ENCODE data around the gene TOR1A.
A peak's percentile ranks its signal among the peaks of the same experiment; 100 is the strongest.
"Not testable (repeated sequence)": the region's sequence is repeated elsewhere in the genome, so short reads cannot be mapped to it uniquely, and the experiment has no call there.

The TOR1A gene

DNA sequence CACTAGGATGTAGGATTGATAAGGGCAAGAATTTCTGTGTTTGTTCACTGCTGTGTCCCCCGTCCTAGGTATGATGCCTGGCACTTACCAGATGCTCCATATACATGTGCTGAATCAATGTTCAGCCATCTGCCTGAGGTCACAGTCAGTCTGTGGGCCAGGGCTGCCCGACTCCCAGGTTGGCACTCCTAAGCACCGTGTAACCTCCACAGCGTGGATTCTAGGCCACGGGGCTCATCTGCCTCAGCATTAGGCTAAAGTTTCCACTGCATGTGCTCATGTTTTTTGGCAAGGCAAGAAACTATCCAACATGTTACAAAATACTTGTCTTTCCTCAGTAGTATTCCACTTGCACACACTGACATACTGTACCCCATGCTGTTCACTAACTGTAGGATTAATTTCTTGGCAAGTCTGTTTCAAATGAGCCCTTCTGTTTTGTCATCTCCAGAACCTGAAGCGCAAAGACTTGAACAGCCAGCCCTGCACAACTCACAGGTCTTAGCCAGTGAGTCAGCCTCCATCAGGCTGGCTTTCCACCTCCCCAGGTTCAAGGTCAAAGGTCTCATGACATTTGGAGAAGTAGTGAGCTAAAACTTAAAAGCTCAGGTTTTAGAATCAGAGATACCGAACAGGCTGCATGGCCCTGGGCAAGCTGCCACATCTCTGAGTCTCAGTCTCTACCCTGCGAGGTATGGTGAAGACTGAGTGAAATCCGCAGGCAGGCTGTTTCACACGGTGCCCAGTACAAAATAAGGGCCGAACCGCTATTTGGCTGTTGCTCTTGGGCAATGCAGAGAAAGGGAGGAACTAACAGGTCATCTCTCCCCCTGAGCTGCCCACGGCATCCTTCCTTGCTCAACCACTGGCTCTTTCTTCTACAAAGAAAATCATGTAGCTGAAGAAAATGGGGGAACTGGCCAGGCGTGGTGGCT, 7.2 kb downstream of the TOR1A start:
- no peak for DNase-seq

DNA sequence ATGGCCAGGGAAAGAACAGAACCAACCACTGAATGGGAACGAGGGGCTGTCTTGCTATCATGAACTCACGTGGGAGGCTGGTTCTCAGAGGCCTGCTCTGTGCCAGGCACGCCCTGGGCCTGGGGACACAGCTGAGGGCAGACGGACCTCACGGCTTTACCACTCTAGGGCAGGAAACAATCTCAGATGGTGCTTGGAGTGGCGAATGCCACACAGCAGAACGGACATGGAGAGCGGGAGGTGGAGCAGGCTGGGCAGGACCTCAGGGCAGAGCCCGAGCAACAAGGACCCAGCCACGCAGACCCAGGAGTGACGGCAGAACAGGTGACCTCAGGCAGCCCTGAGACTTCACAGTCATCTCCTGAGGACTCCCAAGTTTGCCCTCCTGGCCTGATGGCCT, 8.7 kb downstream of the TOR1A start:
- DNase-seq = no peak

DNA sequence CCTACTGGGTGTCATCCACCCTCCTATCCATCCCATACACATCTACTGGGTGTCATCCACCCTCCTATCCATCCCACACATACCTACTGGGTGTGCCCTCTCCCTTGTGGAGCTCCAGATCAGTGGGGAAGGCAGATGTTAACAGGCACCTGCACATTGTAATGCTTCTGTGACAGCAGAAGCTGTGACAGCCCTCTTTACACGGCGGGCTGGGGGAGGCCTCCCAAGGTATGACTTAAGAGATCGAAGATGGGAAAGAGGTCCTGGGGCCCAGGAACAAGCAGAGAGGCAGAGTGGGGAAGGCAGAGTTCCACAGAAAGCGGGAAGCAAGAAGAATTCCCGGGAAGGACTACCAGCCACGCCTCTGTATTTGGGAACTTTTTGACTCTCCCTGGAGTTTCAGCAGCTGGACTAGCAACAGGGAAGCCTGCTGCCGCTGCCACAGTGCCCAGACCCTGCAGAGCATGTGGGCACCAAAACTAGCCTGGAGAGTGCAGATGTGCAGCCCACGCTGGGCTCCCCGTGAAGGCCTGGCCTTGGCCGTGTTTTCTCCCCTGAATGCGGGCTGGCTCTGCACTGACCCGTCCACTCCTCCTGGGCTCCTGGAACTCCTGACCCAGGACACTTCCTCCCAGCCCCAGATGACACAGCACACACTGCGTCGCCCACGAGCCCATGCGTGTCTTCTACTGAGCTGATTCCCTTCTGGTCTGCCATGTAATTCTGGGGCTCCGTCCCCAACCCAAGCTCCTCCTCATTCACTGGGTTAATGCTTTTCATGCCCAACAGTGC, 9.3 kb downstream of the TOR1A start:
- no peak for DNase-seq

DNA sequence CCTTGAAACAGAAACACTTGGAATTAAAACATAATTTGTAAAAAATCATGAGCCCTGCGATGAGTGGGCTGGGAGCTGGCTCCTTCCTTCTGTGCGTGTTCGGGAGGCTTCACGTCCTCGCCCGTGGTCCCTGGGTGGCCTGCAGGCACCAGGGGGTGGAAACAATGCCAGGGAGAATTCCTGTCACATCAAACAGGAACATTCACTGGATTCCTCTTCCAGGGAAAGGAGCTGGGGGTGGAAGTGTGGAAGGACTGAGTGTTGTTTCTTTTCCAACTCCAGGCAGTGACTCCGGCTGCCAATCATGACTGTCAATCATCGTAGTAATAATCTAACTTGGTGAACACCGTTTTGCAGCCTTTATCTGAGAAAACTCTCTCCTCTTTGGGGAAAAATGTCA, 10.3 kb downstream of the TOR1A start:
- no peak for DNase-seq

DNA sequence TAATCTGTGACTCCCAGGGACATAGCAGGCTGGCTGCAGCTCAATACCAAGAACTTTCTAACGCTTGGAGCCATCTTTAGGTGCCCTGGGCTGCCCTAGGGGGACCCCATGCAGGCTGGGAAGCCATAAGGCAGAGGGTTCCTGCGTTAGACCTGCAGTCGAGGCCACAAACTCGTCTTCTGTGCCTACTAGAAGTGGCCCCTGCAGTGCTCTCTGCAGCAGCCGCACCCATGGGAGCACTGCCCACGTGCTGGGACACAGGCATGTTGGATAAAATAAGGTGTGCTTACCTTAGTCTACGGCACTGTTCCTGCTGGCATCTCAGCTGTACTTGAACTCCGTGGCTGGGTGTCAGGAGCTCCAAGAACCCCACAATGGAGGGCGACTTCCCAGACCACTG, 11.6 kb downstream of the TOR1A start:
- DNase-seq = no peak

DNA sequence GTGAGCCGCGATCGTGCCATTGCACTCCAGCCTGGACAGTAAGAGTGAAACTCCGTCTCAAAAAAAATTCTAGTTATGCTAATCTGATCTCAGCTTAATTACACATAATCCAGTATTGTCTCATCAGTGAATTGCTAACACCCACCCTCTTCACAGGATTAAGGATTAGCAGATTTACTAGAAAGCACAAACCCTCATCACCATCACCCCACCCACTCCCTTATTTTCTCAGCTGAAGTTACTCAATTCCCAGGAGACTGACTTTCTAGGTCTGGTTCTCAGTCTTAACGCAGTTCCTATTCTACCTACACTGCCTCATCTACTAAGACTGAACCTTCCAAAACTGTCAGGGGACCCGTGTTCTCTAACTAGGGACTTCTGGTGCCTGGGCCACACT, 12.0 kb downstream of the TOR1A start:
- DNase-seq = peak; percentile 18

DNA sequence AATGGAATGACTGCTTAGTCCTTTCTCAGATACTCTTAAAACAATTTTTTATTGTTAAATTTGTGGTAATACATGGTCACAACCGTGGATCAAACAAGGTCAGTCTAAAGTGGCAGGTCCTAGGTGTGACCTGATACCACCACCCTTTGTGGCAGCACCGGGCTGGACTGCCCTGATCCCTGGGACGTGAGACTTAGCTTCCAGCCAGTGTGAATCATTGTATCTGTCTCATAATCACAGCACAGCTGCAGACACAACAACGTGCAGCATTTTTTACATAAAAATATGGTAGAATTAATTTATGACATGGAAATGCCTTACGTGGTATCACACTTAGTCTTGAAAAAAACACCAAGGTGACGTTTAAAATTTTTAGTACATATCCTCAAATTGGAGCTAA, 13.1 kb downstream of the TOR1A start:
- no peak for DNase-seq

DNA sequence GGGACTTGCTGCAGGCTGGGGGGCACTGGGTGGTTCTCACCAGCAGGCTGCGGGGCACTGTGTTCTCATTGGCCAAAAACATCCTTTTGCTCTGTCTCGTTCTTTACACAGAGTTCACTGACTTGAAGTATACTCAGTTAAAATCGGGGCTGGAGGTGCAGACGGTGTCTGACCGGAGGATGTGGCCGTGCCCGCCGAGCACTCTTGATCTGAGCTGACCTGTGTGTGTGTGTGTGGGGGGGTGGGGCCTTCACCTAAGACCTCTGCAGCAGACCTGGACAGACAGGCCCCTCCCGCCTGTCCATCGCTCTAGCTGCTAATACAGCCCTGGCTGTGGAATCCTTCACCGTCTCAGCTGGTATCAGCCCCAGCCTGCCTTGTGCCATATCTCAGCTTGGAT, 13.8 kb downstream of the TOR1A start:
- DNase-seq = no peak

DNA sequence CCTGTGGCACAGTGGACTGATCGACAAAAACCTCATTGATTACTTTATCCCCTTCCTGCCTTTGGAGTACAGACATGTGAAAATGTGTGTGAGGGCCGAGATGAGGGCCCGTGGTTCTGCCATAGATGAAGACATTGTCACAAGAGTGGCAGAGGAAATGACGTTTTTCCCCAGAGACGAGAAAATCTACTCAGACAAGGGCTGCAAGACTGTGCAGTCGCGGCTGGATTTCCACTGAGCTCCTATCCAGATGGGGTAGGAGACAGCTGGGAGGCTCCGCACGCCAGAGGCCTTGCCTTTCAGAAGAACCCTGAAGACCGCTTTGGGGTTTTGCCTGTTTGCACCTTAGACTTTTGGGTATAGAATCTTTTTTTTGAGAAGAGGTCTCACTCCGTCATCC, 14.6 kb downstream of the TOR1A start:
- no peak for DNase-seq

DNA sequence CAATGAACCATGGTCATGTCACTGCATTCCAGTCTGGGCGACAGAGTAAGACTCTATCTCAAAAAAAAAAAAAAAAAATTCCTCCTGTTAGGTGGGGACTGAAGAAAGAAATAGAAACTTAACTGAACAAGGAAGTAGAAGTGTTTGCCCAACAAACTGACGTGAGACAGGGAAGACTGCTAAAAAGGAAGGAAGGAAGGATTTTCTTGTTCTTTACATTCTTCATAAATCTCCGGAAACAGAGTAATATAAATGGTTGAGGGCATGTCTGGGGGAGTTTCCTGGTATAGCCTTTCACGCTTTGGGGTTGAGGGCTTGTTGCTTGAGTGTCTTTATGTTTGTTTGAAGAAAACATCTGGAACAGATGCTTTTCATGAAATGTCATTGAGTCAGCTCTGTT, 17.9 kb downstream of the TOR1A start:
- no peak for DNase-seq

DNA sequence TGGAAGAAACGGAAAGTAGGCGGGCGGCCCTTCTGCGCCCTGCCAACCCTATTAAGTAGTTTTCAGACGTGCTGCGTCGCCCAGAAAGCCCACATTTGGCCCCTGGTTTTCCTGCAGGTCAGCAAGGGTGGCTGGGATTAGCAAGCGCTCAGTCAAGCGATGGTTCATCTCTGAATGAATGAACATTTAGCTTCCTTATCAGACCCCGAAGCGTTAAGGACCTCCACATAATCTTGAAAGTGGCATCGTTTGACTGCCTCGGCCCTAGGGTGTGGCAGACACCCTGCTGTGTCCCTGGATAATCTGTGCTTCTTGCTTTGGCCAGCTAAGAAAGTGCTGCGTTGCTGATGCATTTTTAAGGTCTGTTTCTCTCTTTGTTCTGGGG, 20.3 kb downstream of the TOR1A start:
- no peak for DNase-seq

DNA sequence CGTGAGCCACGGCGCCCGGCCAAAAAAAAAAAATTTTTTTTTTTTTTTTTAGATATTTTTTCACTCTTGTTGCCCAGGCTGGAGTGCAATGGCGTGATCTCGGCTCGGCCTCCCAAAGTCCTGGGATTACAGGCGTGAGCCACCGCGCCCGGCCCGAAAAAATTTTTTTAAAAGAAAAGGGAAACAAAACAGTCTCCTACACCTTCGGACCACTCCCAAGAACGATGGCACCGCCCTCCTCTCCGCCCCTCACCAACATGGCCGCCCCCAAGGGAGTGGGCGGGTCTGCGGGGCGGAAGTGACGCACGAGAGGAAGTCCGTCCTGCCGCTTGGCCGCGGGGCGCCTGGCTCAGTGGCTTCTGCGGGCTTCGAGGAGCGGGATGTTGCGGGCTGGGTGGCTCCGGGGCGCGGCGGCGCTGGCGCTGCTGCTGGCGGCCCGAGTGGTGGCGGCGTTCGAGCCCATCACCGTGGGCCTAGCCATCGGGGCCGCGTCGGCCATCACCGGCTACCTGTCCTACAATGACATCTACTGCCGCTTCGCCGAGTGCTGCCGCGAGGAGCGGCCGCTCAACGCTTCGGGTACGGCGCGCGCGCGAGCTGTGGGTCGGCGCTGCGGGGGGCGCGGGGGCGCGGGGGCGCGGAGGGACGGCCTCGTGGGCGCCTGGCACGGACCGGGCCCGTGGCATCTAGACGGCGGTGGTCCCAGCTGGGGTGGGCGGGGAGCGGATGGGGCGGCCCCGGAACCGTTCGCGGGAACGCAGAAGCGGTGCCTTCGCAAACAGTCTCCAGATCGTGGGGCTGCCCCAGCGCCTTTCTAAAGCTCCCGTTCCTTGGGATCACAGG, 20.9 kb downstream of the TOR1A start, which contains the start of gene TOR1B:
Gene TOR1B (plus strand): TSS at position 352 of the 843 bp plus-strand sequence. CDS start 29 bp downstream, at position 381.
- peak; percentile 94 for DNase-seq

DNA sequence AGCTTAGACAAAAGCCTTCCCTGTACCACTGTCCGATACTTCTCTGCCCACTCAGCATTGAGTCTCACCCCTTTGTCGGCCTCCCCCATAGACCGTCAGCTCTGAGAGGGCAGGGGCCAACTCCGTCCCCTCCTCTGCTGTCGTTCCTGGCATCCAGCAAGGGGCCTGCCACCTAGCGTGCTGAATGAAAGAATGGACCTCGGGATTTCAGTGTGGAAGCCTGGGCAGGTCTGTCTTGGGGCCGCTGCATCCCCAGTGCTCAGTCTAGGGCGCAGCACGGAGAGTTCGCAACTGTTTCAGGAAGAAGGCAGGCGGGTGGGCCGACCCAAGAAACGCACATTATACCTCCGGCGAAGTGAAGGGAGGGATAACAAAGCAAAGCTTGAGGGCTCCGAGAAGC, 22.4 kb downstream of the TOR1A start:
- DNase-seq = no peak

DNA sequence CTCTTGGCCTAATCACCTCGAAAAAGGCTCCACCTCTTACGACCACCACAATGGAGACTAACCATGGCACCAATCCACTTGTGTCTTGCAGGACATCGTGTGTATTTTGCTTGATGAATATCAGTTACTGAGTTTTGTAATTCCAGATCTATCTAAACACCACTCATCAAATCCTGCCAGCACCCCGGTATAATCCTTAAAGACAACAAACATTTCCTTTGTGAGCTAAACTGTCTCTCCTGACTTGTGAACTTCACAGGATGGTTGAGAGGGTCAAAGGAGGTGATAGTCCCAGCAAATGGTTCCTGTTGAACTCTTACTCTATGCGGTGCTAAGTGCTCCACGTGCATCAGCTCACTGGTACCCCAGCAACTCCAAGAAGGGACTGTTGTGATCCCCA, 25.0 kb downstream of the TOR1A start:
- DNase-seq = no peak

DNA sequence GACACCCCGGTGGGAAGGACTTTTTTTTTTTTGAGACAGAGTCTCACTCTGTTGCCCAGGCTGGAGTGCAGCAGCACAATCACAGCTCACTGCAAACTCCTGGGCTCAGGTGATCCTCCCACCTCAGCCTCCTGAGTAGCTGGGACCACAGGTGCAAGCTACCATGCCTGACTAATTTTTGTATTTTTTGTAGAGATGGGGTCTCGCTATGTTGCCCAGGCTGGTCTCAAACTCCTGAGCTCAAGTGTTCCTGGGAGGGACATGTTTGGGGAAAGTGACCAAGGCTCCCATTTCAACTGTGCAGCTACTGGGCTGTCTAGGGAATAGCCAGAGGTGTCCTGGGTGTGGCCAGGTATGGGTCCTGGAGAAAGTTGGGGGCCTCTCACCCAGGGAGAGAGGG, 27.9 kb downstream of the TOR1A start:
- DNase-seq = not testable (repeated sequence)

DNA sequence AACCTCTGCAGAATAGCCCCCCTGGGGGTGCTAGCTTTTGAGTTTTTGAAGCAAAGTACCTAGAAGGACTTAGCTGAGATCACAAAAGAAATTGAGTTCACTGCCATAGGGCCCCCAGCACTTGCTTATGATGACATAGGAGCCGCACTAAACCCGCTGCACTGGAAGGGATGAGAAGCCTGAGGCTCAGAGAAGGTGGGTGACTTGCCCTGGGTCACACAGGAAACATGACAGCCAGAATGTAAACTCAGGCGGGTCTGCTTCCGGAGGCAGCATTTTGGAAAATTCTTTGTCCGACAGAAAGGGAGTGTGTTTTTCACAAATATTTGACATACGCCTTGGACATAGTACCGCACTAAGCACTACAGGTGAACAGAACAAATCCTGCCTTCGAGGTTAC, 29.4 kb downstream of the TOR1A start:
- DNase-seq = no peak

DNA sequence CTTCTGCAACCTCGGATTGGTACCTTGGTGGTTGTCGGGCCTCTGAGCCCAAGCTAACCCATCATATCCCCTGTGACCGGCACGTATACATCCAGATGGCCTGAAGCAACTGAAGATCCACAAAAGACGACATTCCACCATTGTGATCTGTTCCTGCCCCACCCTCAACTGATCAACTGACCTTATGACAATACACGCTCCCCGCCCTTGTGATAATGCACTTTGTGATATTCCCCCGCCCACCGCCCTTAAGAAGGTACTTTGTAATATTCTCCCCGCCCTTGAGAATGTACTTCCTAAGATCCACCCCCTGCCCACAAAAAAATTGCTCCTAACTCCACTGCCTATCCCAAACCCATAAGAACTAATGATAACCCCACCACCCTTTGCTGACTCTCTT, 37.5 kb downstream of the TOR1A start:
- no peak for DNase-seq

DNA sequence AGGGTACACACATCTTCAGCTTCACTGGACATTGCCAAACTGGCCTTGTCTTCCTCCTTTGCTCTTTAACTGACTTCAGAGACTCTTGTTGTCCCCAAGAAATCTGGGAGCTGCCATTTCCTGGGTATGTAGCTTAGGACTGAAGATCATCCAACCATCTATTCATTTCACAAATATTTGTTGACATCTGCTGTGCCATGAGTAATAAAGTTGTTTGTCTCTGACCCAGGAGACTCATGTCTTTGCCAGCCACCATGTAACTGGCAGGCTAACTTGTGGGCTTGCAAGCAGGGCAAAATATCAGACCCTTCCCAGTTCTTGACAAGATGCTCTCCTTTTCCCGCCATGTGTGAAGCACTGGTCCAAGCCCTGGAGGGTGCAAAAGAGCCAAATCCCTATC, 38.1 kb downstream of the TOR1A start:
- DNase-seq = no peak

DNA sequence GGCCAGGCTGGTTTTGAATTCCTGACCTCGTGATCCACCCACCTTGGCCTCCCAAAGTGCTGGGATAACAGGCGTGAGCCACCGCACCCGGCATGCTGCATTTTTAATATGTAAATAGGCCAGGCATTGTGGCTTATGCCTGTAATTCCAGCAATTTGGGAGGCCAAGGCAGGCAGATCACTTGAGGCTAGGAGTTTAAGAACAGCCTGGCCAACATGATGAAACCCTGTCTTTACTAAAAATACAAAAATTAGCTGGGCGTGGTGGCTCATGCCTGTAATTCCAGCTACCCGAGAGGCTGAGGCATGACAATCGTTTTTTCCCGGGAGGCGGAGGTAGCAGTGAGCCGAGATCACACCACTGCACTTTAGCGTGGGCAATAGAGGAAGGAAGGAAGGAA, 39.0 kb downstream of the TOR1A start:
- DNase-seq = not testable (repeated sequence)

DNA sequence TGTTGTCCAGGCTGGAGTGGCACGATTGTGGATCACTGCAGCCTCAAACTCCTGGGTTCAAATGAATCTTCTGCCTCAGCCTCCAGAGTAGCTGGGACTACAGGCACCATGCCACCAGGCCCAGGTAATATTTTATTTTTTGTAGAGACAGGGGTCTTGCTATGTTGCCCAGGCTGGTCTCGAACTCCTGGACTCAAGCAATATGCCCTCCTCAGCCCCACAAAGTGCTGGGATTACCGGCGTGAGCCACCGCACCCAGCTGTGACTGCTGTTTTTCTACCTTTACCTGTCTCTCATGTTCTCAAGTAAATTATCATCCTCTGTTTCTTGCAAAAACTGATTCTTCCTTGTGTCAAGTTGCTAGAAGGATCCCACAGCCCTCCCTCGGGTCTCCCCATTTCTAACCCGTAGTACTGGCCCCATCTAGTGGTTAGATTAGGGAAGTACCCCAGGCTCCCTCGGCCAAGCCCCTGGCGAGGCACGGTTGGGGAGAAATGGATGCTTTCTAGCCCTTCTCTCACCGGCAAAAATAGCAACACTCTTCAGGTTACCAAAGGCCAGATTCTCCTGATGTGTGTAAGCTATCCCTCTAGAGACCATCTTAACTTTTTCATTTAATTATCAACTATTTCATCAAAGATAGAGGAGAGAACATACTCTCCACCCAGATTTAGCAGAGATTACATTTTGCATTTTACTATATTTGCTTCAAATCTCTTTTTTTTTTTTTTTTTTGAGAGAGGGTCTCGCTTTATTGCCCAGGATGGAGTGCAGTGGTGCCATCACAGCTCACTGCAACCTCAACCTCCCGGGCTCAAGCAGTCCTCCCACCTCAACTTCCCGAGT, 40.2 kb downstream of the TOR1A start:
- peak; percentile 83 for DNase-seq

DNA sequence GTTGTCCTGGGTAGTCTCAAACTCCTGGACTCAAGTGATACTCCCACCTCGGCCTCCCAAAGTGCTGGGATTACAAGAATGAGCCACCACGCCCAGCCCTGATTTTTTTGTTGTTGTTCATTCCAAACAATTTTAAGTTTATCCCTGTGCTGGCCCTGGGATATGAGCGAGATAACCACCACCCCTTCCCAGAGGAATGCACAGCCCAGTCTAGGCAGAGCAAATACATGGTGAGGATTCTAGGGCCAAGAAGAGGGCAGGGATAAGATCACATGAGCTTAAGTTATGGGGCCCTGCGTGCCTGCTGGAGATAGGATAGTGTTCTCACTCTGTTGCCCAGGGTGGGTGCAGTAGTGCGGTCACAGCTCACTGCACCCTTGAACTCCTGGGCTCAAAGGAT, 42.0 kb downstream of the TOR1A start:
- no peak for DNase-seq

DNA sequence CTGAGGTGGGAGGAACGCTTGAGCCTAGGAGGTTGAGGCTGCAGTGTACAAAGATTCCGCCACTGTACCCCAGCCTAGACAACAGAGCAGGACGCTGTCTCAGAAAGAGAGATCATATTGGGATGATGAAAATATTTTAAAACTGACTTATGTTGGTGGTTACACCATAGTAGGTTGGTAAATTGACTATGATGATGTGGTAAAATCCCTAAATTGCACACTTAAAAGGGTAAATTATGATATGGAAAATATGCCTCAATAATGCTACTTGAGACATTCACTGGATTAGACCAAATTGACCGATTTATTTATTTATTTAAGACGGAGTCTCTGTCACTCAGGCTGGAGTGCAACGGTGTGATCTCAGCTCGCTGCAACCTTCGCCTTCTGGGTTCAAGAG, 42.8 kb downstream of the TOR1A start:
- DNase-seq = no peak

All from activated CD4-positive, alpha-beta T cell treated with anti-CD3 and anti-CD28 coated beads for 48 hours (primary cell).